ENCODE data around the gene CNOT3.
"Not testable (repeated sequence)": the region's sequence is repeated elsewhere in the genome, so short reads cannot be mapped to it uniquely, and the experiment has no call there.

CNOT3 gene

GRCh38 chr19:54152267-54152666, 14.7 kb downstream of the CNOT3 start:
- no peak for DNase-seq

DNA sequence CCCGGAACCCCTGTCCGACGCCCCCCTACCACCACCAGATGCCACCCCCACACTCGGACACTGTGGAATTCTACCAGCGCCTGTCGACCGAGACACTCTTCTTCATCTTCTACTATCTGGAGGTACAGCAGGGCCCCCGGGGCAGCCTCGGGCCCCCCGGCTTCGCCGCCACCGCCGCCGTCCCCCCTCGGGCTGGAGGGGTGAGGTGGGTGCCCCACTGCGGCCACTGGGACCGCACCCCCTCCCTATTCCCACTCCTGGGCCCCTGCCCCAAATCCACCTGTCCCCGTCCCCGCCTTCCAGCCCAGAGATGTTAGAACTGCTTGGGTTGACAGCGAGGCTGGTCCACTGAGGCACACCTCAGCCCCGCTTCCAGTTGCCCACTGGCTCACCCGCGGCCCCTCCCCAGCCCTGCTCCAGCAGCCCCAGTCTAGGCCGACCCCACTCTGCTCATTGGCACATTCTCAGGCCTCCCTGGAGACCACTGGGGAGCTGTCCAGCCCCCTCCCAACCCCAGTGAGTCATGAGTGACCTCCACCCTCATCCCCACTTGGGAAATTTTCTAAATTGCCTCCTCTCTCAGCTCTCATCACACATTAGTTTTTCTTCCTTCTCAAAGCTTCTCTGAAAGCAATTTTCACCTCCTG, 15.4 kb downstream of the CNOT3 start:
- no peak for DNase-seq

DNA sequence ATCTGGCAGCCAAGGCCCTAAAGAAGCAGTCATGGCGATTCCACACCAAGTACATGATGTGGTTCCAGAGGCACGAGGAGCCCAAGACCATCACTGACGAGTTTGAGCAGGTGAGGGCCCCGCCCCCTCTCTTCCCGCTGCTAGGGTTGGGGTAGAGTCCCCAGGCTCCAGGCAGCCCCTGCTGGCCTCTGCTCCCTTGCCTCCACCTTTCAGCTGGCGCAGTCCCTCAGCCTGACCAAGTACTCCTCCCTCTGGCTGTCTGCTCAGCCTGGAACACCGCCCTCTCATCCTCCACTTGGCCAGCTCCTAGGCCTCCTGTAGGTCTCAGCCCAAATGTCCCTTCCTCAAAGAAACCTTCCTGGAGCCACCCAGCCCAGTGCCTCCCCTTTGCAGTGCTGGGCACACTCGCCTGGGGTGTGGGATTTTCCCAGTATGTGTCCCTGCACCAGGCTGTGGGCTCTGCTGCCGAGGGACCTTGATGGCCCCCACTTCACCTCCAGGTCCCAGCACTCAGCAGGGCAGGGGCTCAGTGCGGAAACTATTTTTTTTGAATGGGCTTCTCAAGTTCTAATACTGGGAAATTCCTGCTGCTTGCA, 16.3 kb downstream of the CNOT3 start:
- DNase-seq = no peak

GRCh38 chr19:54154603-54155345, 17.2 kb downstream of the CNOT3 start:
- no peak for DNase-seq

GRCh38 chr19:54155694-54156093, 18.1 kb downstream of the CNOT3 start:
- DNase-seq = no peak

- no peak for DNase-seq
These were observed 18.9 kb downstream of the CNOT3 start for GRCh38 chr19:54156490-54156889.

GRCh38 chr19:54156953-54157352, 19.4 kb downstream of the CNOT3 start:
- DNase-seq = no peak

GRCh38 chr19:54158812-54159351, 21.3 kb downstream of the CNOT3 start:
- DNase-seq = no peak

DNA sequence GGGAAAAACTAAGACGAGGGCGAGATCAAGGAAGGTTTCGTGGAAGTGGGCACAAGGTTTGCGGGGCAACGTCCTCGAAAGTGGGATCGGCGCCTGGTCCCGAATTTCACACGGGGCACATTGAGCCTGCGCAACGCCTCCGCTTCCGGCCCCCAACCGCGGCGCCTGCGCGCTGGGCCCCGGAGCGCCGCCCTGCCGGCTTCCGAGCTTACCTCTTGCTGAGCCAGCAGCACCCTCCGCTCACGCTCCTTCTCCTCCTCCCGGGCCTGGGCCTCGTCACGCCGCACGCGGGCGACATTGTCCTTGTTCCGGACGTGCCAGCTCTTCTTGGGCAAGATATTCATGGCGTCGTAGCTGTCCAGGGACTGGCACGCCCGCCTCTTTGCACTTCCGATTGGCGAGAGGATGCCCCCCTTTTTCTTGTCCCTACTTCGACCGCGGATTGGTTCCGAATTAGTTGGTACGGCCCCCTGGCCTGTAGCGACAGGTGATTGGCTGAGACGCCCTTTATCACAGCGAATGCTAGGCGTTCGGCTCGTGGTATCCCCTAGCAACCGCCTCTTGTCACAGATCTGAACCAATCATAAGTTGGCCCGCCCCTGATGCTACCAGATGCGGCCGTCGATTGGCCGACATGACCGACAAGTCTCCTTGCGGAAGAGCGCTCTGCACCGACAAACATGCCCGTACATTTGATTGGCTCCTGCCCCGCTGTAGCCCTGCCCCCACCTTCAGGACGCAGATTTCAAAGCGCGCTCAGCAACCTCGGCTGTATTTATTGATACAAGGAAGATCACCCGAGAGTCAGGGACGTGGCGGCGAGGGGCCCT, 22.0 kb downstream of the CNOT3 start, which contains the start of gene LENG1:
LENG1 (minus strand) TSS at position 370 of the 830 bp plus-strand sequence; CDS start at position 344, 26 bp downstream.
- no peak for DNase-seq

GRCh38 chr19:54160182-54160811, 22.7 kb downstream of the CNOT3 start:
- DNase-seq = no peak

- DNase-seq = no peak
These were observed 23.3 kb downstream of the CNOT3 start for GRCh38 chr19:54160854-54161253.

DNA sequence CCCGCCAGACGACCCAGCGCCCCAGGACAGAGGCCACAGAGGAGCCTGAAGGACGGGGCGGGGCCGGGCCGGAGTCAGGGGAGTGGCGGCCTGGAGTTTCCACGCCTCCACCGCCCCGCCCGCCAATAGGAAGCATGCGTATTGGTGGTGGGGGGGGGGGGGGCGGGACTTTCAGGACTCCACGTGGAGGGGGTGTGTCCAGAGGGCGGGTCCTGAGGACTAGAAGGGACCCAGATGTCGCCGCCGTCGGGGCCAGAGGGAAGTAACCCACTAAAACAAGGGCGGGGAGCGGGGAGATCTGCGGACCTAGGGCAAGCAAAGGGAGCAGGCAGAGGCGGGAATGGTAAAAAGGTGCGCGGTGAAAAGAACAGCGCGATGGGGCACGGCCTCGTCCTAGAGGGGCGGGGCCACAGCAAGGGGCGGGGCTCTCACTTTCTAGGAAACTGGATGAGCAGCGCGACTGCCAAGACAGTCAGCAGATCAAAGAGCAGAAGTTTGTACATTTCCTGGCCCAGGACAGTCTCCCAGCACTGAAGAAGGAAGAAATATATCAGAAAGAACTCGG, 24.8 kb downstream of the CNOT3 start:
- DNase-seq = no peak

DNA sequence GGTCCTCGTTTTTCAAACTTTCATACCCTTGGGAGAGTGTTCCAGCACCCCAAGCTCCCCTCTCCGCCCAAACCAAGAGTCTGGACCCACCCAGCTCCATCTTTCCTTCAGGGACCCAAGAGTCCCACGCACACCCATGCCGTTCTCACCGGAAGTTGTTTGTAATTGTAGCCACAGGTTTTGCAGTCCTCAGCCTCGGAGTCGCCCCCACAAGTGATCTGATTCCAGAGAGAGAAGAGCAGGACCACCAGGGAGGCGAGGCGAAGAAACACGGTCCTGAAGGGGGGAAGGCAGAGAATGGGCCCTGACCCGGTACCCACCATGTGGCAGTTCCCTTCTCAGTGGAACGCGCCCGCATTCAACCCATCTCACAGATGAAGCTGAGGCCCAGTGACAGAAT, 25.3 kb downstream of the CNOT3 start:
- no peak for DNase-seq

- DNase-seq = no peak
These were observed 27.0 kb downstream of the CNOT3 start for GRCh38 chr19:54164369-54165068.

- no peak for DNase-seq
These were observed 27.7 kb downstream of the CNOT3 start for GRCh38 chr19:54165222-54165621.

DNA sequence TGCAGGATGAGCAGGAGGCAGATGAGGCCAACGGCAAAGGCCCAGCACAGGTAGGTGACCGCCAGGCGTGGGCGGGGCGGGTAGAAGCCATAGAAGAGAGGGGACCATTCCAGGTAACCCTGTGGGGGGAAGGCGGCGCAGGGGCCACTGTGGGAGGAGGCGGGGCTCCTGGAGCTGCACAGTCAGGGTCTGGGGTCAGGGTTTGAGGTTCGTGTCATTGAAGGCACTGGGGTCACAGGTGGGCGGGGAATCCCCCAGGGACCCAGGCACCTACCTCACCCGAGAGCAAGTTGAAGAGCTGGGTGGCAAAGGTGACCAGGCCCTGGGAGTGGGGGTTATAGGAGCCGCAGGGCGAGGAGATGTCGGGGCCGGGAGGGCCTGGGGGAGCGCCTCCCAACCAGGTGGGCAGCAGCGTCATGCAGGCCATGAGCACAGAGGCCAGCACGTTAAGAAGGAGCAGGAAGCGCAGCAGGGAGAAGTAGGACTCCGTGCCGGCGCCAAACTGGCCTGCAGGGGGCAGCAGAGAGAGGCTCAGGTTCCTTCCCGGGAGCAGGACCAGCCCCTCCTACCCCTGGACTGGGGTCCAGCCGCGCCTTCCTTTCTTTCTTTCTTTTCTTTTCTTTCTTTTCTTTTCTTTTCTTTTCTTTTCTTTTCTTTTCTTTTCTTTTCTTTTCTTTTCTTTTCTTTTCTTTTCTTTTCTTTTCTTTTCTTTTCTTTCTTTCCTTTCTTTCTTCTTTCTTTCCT, 30.8 kb downstream of the CNOT3 start:
- no peak for DNase-seq

- no peak for DNase-seq
These were observed 31.7 kb downstream of the CNOT3 start for GRCh38 chr19:54169149-54169740.

GRCh38 chr19:54171736-54172431, 34.3 kb downstream of the CNOT3 start:
- not testable (repeated sequence) for DNase-seq

Measured in cortex of kidney (tissue), 1 donor.